HUDEP-2 (cell line): ENCODE data around the gene PRR15L.
"Not testable (repeated sequence)": the region's sequence is repeated elsewhere in the genome, so short reads cannot be mapped to it uniquely, and the experiment has no call there.

Experiments used
- DNase-seq, 76 experiments: peaks; one replicate each; lab custom pipeline; 2025; ENCODE audit not compliant: unreplicated experiment in 76 of 76; lab: John Stamatoyannopoulos, UW

Gene PRR15L

GRCh38 chr17:47989159-47989558, 31.5 kb upstream of the PRR15L start:
- no peak for DNase-seq

DNA sequence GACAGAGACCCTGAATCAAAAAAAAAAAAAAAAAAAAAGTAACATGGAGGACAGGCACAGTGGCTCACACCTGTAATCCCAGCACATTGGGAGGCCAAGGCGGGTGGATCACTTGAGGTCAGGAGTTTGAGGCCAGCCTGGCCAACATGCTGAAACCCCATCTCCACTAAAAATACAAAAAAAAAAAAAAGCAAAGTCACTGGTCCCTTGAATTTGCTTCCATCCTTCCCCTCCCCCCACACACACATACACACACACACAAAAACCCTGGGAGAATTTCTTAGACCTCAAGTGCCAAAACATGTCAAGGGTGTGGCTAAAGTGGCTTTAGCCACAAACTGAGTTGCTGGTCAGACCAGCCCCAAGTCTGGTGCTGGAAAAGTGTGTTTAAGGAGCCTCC, 30.8 kb upstream of the PRR15L start:
- DNase-seq: not testable (repeated sequence)

DNA sequence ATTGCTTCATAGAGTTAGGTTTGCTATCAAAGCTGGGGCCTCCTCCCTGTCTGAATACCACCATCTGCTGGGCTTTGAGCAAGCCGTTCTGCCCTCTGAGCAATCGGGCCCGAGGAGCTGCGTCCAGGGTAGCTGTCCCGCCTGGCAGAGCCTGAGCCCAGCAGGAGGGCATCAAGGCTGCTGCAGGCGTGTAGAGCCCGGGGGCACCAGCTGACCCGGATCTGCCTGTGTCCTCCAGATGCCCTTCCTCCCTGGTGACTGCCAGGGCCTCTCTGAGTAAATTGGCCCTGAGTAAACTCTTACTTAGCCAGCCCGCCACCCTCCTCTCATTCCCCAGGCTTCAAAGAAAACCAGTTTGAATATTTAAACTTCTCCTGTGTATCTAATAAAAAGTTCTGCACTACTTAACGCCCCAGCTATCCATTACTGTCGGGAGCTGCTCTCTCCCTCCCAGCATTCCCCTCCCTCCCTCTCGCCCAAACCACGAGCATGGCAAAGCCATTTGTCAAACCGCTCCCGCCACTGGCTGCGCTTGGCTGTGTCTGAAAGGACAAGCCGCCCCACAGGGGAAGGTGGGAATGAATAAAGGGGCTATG, 29.7 kb upstream of the PRR15L start:
- DNase-seq: no peak

DNA sequence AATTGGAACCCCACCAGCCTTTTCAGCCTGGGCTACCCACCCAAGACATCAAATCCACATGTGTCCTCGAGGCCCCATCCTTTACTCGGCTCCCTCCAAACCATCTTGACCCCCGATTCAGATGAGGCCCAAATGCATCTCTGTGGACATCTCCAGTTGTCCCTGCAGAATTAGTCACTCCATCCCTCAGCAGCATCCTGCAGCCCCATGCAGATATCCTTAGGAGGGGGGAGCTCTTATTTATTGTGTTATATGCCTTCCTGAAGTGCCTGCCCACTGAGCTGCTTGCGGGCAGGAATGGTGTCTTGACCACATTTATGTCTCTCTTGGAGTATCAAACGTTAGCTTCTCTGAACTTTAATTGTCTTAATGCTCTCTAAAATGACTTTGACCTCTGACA, 28.8 kb upstream of the PRR15L start:
- no peak for DNase-seq

DNA sequence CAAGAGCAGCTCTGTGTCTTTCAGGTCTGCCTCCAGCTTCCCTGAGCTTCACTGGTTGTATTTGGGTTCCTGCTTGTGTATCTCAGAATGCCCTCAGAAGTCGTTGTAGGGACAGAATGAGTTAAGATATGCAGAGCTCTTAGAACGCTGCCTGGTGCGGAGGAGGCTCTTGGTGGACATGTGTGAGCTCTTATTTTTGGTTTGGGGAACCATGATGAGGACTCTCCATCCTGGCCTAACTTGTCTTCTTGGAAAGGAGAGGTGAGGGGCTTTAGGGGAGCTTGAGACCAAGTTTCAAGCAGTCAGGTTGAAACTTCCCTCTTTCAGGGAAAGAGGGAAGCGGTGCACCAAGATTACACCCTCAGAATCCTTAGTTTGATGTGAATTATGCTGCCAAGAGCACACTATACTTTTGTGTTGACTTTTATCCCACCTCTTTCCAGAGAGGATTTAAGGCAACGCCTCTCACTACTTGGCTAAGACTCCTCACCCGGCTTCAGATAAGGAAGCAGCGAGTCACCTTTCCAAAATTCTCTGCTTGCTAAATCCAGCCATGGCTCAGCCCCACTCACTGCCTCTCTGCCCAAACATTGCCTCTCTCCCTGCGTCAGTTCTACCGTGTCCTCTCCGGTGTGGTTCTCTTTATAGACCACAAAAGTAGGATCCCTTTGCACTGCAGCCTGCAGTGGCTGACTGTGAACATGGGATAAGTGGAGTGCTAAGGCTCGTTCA, 26.0 kb upstream of the PRR15L start:
- no peak for DNase-seq

GRCh38 chr17:47982645-47983390, 25.1 kb upstream of the PRR15L start:
- DNase-seq: no peak

GRCh38 chr17:47982091-47982617, 24.5 kb upstream of the PRR15L start:
- DNase-seq: no peak

DNA sequence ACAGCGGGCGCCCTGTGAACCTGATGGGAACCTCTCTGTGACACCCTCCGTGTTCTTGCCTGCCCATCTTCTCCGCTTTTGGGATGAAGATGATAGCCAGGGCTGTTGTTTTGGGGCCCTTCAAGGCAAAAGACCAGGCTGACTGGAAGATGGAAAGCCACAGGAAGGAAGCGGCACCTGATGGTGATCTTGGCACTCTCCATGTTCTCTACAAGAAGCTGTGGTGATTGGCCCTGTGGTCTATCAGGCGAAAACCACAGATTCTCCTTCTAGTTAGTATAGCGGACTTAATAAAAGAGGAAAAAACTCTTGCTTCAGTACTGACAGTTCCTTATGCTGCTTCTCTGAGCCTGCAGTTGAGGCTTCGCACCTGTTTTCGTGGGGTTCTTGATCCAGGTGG, 23.8 kb upstream of the PRR15L start:
- no peak for DNase-seq

DNA sequence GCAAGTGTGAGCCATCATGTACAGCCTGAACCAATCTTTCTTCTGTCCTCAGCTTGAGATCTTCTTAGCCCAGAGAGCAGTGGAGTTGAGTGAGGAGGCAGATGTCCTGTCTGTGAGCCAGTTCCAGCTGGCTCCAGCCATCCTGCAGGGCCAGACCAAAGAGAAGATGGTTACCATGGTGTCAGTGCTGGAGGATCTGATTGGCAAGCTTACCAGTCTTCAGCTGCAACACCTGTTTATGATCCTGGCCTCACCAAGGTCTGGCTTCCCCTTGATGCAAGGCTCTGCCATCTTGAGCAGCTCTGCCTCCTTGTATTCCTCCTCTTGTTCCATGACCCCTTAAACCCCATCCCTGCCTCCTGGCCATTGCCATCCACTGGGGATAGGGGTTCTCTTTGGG, 22.9 kb upstream of the PRR15L start:
- no peak for DNase-seq

DNA sequence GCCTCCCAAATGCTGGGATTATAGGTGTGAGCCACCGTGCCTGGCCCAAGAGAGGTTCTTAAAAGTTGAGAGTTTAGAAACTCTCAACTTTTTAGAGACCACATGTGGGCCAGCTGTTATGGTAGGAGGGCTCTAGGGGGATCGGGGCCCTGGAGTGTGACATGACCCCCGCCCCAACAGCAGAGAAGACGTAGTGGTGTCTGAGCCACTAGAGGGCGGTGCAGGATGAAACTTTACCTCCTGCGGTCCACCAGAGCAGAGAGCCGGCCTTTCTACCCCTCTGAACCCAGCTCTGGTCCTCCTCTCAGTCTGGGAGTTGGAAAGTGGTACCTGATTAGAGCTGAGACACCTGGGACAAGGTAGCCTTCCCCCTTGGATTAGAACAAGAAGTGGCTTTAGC, 20.6 kb upstream of the PRR15L start:
- DNase-seq: peak in 49 of 76 experiments; percentile 3 to 55 (median 23)

- DNase-seq: no peak
Measured at GRCh38 chr17:47975823-47976205, 18.1 kb upstream of the PRR15L start.

DNA sequence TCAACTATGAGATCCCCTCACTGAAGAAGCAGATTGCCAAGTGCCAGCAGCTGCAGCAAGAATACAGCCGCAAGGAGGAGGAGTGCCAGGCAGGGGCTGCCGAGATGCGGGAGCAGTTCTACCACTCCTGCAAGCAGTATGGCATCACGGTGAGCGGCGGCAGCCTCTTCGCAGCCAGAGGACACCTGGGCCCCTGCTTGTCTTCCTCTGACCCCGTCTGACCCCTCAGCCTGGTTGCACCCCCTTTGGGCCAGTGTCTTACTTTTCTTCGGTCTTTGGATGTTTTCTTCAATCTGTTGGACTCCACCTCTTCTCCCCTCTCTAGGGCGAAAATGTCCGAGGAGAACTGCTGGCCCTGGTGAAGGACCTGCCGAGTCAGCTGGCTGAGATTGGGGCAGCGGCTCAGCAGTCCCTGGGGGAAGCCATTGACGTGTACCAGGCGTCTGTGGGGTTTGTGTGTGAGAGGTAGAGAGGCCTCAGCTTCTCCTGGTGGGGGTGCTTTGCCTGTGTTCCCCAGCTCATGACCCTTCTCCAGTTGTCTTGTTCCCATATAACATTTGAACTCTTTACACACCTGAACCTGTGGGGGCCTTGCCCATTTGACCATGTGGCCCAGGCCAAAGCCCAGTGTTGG, 17.6 kb upstream of the PRR15L start:
- DNase-seq: no peak

GRCh38 chr17:47973541-47973940, 15.9 kb upstream of the PRR15L start:
- DNase-seq: no peak

GRCh38 chr17:47970725-47971499, 13.2 kb upstream of the PRR15L start, which contains the start of gene CDK5RAP3:
Gene CDK5RAP3 (plus strand): TSS chr17:47971113. CDS start chr17:47971147, 34 bp downstream.
- peak; percentile 68 to 100 (median 99) for DNase-seq

- peak in 1 of 76 experiments; percentile 91 for DNase-seq
Measured at GRCh38 chr17:47969930-47970724, 12.4 kb upstream of the PRR15L start.

GRCh38 chr17:47968836-47969235, 11.2 kb upstream of the PRR15L start:
- no peak for DNase-seq

DNA sequence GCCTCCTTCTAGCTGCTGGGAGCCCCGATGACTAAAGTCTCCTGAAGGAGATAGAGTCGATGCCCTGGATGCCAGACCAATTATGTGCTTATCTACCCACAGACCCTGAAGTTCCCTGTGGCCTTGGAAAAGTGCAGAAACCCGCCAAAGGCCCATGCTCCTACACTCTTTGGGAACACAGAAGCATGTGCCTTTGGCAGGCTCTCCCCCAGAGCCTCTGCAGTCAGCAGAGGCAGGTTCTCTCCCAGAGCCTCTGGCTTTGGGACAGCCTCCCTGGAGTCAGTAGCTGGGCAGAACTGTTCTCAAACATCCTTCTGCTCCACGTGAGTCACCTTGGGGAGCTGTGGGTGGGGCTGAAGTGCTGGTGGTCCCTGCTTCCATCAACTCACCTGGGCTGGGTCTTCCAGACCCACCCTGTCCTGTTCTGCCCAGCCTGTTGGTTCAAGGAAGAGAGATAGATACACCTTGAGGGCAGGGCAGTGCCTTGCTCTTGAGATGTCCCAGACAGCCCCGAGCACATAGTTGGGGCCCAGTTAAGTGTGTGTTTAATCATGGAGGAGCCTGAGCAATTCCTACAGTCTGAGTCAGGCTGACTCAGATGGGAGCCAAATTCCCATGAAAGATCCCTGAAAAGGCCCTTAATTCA, 10.0 kb upstream of the PRR15L start:
- DNase-seq: no peak

GRCh38 chr17:47966079-47966519, 8.4 kb upstream of the PRR15L start:
- no peak for DNase-seq

DNA sequence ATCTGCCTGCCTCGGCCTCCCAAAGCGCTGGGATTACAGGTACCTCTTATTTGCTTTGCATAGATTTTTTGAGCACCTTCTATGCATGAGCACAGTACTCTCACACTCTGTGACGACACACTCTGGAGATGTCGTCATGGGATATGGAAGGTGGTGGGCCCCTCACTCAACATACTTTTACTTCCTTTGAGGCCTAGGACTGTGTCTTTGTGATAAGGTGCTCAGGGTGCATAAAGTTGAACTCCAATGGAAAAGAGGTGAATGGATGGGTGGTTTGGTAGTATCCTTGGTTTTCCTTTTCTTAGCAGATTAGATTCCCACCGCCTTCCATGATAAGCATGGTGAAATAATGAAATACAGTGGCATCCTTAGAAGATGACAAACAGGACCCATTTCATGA, 7.2 kb upstream of the PRR15L start:
- DNase-seq: no peak
